Cardiac fibroblast (primary cell): ENCODE results near the gene HOXD8.

Experiments
- DNase-seq, 2 donors: peaks; one replicate each; pipeline versions ENCODE4 v3.0.0 to v3.0.0-alpha.2; 2010; ENCODE audit warnings: low read depth in 2 of 2
- H3K4me3 ChIP-seq, 2 donors: replicated peaks in 1 of 2; 1 replicate in 1 of 2; 2 replicates in 1 of 2; pipeline ENCODE4 v1.5.1; 2011; ENCODE audit warnings: low read depth in 2 of 2, low read length in 2 of 2, mild to moderate bottlenecking in 2 of 2, moderate library complexity in 1 of 2
- CTCF ChIP-seq: IDR thresholded peaks from one replicate; pipeline ENCODE4 v1.5.1; 2011; ENCODE audit warnings: low read depth, mild to moderate bottlenecking, low read length, inconsistent platforms

Gene HOXD8

GRCh38 chr2:176123411-176124109 lies 5.9 kb upstream of the HOXD8 start:
- H3K4me3 ChIP-seq = no peak overlapping the region
- no peak for DNase-seq
- TF ChIP-seq CTCF = no peak

GRCh38 chr2:176124110-176124946 lies 5.2 kb upstream of the HOXD8 start:
- H3K4me3 ChIP-seq = no peak overlapping the region
- DNase-seq = no peak
- TF ChIP-seq CTCF = no peak

- no peak for DNase-seq
- no peak overlapping the region for H3K4me3 ChIP-seq
- TF ChIP-seq CTCF = no peak
Observed at GRCh38 chr2:176124947-176125771, 4.3 kb upstream of the HOXD8 start.

- TF ChIP-seq CTCF = no peak
- H3K4me3 ChIP-seq = no peak overlapping the region
- no peak for DNase-seq
Observed at GRCh38 chr2:176125772-176126054, 3.8 kb upstream of the HOXD8 start.

GRCh38 chr2:176126929-176127773 lies 2.4 kb upstream of the HOXD8 start:
- TF ChIP-seq CTCF = peak; percentile 76
- peak; percentile 67 to 75 for DNase-seq
- no peak overlapping the region for H3K4me3 ChIP-seq

- DNase-seq = no peak
- no peak overlapping the region for H3K4me3 ChIP-seq
- no peak for TF ChIP-seq CTCF
Observed at GRCh38 chr2:176127774-176128072, 1.8 kb upstream of the HOXD8 start.
